ENCODE results near the gene MYO18B.

The MYO18B gene

GRCh38 chr22:25780673-25781072 is 38.7 kb downstream of the MYO18B start:
- no peak for DNase-seq

GRCh38 chr22:25781801-25782200 is 39.8 kb downstream of the MYO18B start:
- no peak for DNase-seq

- DNase-seq: no peak
Measured at GRCh38 chr22:25782831-25783230, 40.8 kb downstream of the MYO18B start.

- DNase-seq: no peak
Measured at GRCh38 chr22:25783856-25784255, 41.9 kb downstream of the MYO18B start.

- no peak for DNase-seq
Measured at GRCh38 chr22:25786165-25786564, 44.2 kb downstream of the MYO18B start.

- DNase-seq: no peak
Measured at GRCh38 chr22:25791556-25791955, 49.6 kb downstream of the MYO18B start.

- no peak for DNase-seq
Measured at GRCh38 chr22:25795478-25795877, 53.5 kb downstream of the MYO18B start.

GRCh38 chr22:25797498-25798290 is 55.7 kb downstream of the MYO18B start:
- DNase-seq: no peak

GRCh38 chr22:25800766-25801165 is 58.8 kb downstream of the MYO18B start:
- no peak for DNase-seq

GRCh38 chr22:25802018-25802417 is 60.0 kb downstream of the MYO18B start:
- no peak for DNase-seq

GRCh38 chr22:25804676-25805075 is 62.7 kb downstream of the MYO18B start:
- DNase-seq: no peak

GRCh38 chr22:25806579-25806978 is 64.6 kb downstream of the MYO18B start:
- no peak for DNase-seq

- no peak for DNase-seq
Measured at GRCh38 chr22:25814685-25815084, 72.7 kb downstream of the MYO18B start.

- no peak for DNase-seq
Measured at GRCh38 chr22:25815561-25815960, 73.6 kb downstream of the MYO18B start.

- DNase-seq: no peak
Measured at GRCh38 chr22:25816522-25817059, 74.6 kb downstream of the MYO18B start.

GRCh38 chr22:25817092-25817943 is 75.3 kb downstream of the MYO18B start:
- DNase-seq: no peak

- DNase-seq: no peak
Measured at GRCh38 chr22:25818541-25818940, 76.6 kb downstream of the MYO18B start.

GRCh38 chr22:25822344-25822743 is 80.4 kb downstream of the MYO18B start:
- DNase-seq: no peak

- DNase-seq: no peak
Measured at GRCh38 chr22:25823276-25823675, 81.3 kb downstream of the MYO18B start.

- no peak for DNase-seq
Measured at GRCh38 chr22:25824828-25825423, 82.9 kb downstream of the MYO18B start.

GRCh38 chr22:25827415-25827814 is 85.4 kb downstream of the MYO18B start:
- peak; percentile 22 for DNase-seq

- DNase-seq: no peak
Measured at GRCh38 chr22:25828422-25828821, 86.4 kb downstream of the MYO18B start.

GRCh38 chr22:25829237-25829636 is 87.2 kb downstream of the MYO18B start:
- no peak for DNase-seq

Measured in midbrain (tissue), 1 donor.